Spinal cord (tissue), 10 donors: ENCODE results near the gene CXorf38. TPM values are rescaled to one million over a fixed set of nuclear protein-coding genes. Genes with fewer than 3 reads are reported as not detected.
A peak's percentile ranks its signal among the peaks of the same experiment; 100 is the strongest.

Experiments used
- DNase-seq, 6 donors: peaks; one replicate each; pipeline versions ENCODE4 v3.0.0 to v3.0.0-alpha.2; 2013 to 2015; ENCODE audit warnings: low spot score in 6 of 6, low read depth in 4 of 6
- H3K27ac ChIP-seq: one replicate; pipeline ENCODE4 v1.5.1; 2013; ENCODE audit warnings: low read depth, low read length, control low read depth
- H3K27me3 ChIP-seq: one replicate; pipeline ENCODE4 v1.6.1; 2013; ENCODE audit warnings: low read length; ENCODE audit not compliant: control insufficient read depth, insufficient read depth
- H3K36me3 ChIP-seq: one replicate; pipeline ENCODE4 v1.6.1; 2013; ENCODE audit warnings: low read length; ENCODE audit not compliant: control insufficient read depth, insufficient read depth
- H3K4me1 ChIP-seq: one replicate; pipeline ENCODE4 v1.6.1; 2013; ENCODE audit warnings: low read length; ENCODE audit not compliant: control insufficient read depth, insufficient read depth
- H3K4me3 ChIP-seq: one replicate; pipeline ENCODE4 v1.5.1; 2013; ENCODE audit warnings: low read depth, low read length, control low read depth
- H3K9me3 ChIP-seq: one replicate; pipeline ENCODE4 v1.6.1; 2013; ENCODE audit warnings: low read length; ENCODE audit not compliant: control insufficient read depth, insufficient read depth
- WGBS: methylation state at CpG from one replicate; pipeline ENCODE4 v1.1.5; 2013; ENCODE audit warnings: missing lambda C conversion rate; ENCODE audit not compliant: insufficient coverage; 5-methylcytosine and 5-hydroxymethylcytosine counted together
- polyA plus RNA-seq, 2 donors: library from polyadenylated mRNA; unstranded; fragments of 120-200 nt; gene quantifications; one replicate each; pipeline ENCODE4 v1.2.1, GENCODE V29; 2013; ENCODE audit not compliant: insufficient read length in 2 of 2
- total RNA-seq, 2 donors: library from RNA; depleted of rRNA in 1 of 2; stranded (reverse); fragments of 120-200 nt in 1 of 2; fragments of >200 nt in 1 of 2; gene quantifications; one replicate each; pipeline versions ENCODE4 v1.2.3 to v1.2.4, GENCODE V29; 2013 to 2014
- donor health status: healthy.

The CXorf38 gene
- total and polyA plus RNA-seq, 4 donors, result 7.2 to 12.0 (median 9.8) TPM

DNA sequence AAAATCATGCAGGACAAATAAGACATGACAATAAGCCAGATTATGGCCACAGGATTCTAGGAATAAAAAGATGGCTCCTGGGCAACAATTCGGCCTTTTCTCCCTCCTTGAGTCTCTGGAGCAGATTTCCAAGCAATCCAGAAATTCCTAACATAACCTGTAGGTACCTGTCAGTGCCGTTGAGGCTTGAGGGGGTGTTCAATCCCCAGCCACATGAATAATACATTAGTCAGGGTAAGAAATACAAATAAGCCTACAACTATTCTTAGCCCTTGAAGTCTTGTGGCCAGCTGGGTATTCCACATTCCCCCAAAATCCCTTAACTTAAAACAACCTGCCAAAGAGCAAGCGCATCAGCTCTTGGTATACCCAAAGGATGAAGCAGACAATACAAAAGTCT is 9.7 kb downstream of the CXorf38 start:
- no CpG with 5 or more reads among the region's 3 CpGs for WGBS
- peaks cover 31% of the 10 kb centered on the region for H3K27me3 ChIP-seq

DNA sequence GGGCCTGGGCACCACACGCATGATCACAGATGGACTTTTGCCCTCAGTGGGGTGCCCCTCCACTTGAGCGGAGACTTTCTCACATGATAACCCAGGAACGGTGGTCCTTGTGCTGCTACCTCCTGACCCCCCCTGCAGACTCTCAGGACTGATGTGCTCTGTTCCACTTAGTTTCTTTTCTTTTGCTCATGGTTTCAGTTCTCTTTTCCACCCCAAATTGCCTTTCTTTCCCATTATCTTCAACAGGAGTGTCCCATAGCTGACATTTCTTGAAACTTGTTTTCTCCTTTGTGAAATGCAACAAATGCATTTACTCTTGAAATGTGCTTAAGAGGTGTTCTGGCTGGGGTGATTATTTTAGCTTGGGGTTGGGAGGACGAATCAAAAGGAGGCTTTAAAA is 15.2 kb downstream of the CXorf38 start:
- H3K27ac ChIP-seq, result no peak overlapping the region
- DNase-seq, result no peak
- H3K4me3 ChIP-seq, result no peak overlapping the region
- H3K27me3 ChIP-seq, result peaks cover 24% of the 10 kb centered on the region
- H3K9me3 ChIP-seq, result no peaks in the 10 kb centered on the region
- whole genome bisulfite sequencing, result 75% methylated on average over 4 of the region's 4 CpGs
- peaks cover 10% of the 10 kb centered on the region for H3K36me3 ChIP-seq
- H3K4me1 ChIP-seq, result no peaks in the 10 kb centered on the region

More for the DNA sequence above, 9.7 kb downstream of the CXorf38 start:
- no peaks in the 10 kb centered on the region for H3K4me1 ChIP-seq
- DNase-seq, result no peak
- H3K36me3 ChIP-seq, result peaks cover 8% of the 10 kb centered on the region
- H3K27ac ChIP-seq, result no peak overlapping the region
- H3K4me3 ChIP-seq, result no peak overlapping the region
- no peaks in the 10 kb centered on the region for H3K9me3 ChIP-seq

DNA sequence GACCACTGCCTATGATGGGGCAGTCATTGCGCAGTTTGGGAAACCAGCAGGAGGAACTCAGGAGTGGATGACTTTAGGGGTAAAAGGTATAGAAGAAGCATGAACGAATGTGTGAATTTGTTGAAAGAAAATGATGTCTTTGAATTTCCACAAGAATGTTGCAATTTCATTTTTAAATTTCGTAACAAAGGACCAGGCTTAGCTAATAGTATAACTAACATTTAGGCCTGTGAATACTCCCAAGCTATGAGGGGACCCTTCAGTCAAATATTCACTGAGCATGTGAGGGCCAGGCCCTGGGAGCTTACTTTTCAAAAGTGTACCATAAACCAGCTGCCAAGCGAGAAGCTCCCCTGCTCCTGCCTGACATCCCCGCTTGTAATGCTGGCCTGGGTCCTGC is 18.9 kb downstream of the CXorf38 start:
- H3K27ac ChIP-seq, result no peak overlapping the region
- WGBS, result 90% methylated on average over 5 of the region's 5 CpGs
- H3K4me3 ChIP-seq, result no peak overlapping the region
- no peak for DNase-seq
- no peaks in the 10 kb centered on the region for H3K4me1 ChIP-seq
- no peaks in the 10 kb centered on the region for H3K9me3 ChIP-seq
- peaks cover 21% of the 10 kb centered on the region for H3K27me3 ChIP-seq
- peaks cover 10% of the 10 kb centered on the region for H3K36me3 ChIP-seq

GRCh38 chrX:40625294-40625693 is 22.1 kb downstream of the CXorf38 start:
- no peak overlapping the region for H3K27ac ChIP-seq
- no peaks in the 10 kb centered on the region for H3K4me1 ChIP-seq
- H3K4me3 ChIP-seq, result no peak overlapping the region
- peaks cover 3% of the 10 kb centered on the region for H3K9me3 ChIP-seq
- DNase-seq, result peak in 1 of 6 donors; percentile 33
- H3K36me3 ChIP-seq, result peaks cover 11% of the 10 kb centered on the region
- 79% methylated on average over 3 of the region's 4 CpGs for WGBS
- peaks cover 15% of the 10 kb centered on the region for H3K27me3 ChIP-seq

- Histone ChIP-seq H3K36me3 (peaks cover 6% of the 10 kb centered on the region), H3K4me3 (no peak overlapping the region), H3K27me3 (peaks cover 10% of the 10 kb centered on the region), H3K27ac (no peak overlapping the region), H3K9me3 (peaks cover 3% of the 10 kb centered on the region), H3K4me1 (no peaks in the 10 kb centered on the region)
- 84% methylated on average over 31 of the region's 32 CpGs for WGBS
- no peak for DNase-seq
Observed at GRCh38 chrX:40623665-40624064, 23.7 kb downstream of the CXorf38 start.

DNA sequence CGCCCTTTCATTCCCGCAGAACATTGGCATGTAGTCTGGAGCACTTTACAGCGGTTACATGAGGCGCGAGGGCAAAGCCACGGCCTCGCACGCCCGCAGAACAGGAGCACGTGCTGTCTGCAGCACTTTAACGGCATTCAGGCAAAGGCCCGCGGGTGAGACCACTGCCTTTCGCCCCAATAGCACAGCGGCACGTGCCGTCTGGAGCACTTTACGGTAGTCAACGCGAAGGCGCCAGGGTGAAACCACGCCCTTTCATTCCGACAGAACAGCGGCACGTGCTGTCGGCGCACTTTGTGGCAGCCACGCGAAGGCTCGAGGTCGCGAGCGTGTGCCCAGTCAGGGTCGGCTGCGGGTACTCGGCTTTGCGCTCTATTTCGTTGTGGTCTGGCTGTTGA is 24.2 kb downstream of the CXorf38 start, which contains the start of gene MPC1L:
TSS of gene MPC1L (plus strand) at position 290 of the 398 bp plus-strand sequence. CDS start 138 bp downstream, outside the sequence.
- DNase-seq, result no peak
- H3K4me3 ChIP-seq, result no peak within 1 kb of the TSS
- peaks cover 4% of the 10 kb centered on the region for H3K36me3 ChIP-seq
- peaks cover 8% of the 10 kb centered on the region for H3K27me3 ChIP-seq
- no peaks in the 10 kb centered on the region for H3K4me1 ChIP-seq
- no peak within 1 kb of the TSS for H3K27ac ChIP-seq
- peaks cover 3% of the 10 kb centered on the region for H3K9me3 ChIP-seq
- 82% methylated on average over 38 of the region's 38 CpGs for WGBS

- Histone ChIP-seq H3K36me3 (peaks cover 4% of the 10 kb centered on the region), H3K4me1 (no peaks in the 10 kb centered on the region), H3K4me3 (no peak overlapping the region), H3K27me3 (peaks cover 9% of the 10 kb centered on the region), H3K27ac (no peak overlapping the region), H3K9me3 (peaks cover 3% of the 10 kb centered on the region)
- WGBS, result 80% methylated on average over 18 of the region's 18 CpGs
- no peak for DNase-seq
Observed at GRCh38 chrX:40622479-40623138, 24.8 kb downstream of the CXorf38 start.

GRCh38 chrX:40617566-40617965 is 29.8 kb downstream of the CXorf38 start:
- H3K4me1 ChIP-seq, result no peaks in the 10 kb centered on the region
- no peak for DNase-seq
- peaks cover 5% of the 10 kb centered on the region for H3K27me3 ChIP-seq
- H3K9me3 ChIP-seq, result no peaks in the 10 kb centered on the region
- H3K4me3 ChIP-seq, result no peak overlapping the region
- H3K36me3 ChIP-seq, result no peaks in the 10 kb centered on the region
- WGBS, result 71% methylated on average over 4 of the region's 7 CpGs
- H3K27ac ChIP-seq, result no peak overlapping the region

DNA sequence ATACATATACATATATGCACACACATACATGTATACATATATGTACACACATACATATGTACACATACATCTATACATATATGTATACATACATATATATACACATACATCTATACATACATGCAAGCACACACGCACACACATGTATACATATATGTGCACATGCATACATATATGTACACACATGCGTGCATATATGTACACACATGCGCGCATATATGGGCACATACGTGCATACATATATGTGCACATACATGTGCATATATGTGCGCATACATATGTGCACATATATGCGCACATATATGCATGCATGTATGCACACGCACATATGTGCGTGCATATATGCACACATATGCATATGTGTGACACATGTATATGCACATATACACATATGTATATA is 31.4 kb downstream of the CXorf38 start:
- Histone ChIP-seq H3K4me1 (no peaks in the 10 kb centered on the region), H3K27ac (no peak overlapping the region), H3K4me3 (no peak overlapping the region), H3K27me3 (peaks cover 5% of the 10 kb centered on the region), H3K36me3 (no peaks in the 10 kb centered on the region), H3K9me3 (no peaks in the 10 kb centered on the region)
- 78% methylated on average over 4 of the region's 9 CpGs for WGBS
- DNase-seq, result no peak

DNA sequence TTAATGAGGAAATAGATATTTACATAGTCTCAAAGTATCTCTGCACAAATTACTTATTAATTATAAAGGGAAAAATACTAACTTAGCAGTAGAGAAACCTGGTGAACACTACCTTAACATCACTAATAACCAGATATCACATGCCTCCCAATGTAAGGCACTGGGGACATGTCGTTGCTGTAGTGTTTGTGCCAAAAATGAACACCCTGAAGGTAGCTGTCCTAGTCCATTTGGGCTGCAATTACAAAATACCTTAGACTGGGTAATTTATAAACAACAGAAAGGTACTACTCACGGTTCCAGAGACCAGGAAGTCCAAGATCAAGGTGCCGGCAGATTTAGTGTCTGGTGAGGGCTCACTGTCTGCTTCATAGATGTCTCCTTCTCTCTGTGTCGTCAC is 34.9 kb downstream of the CXorf38 start:
- Histone ChIP-seq H3K9me3 (no peaks in the 10 kb centered on the region), H3K27ac (no peak overlapping the region), H3K4me3 (no peak overlapping the region), H3K4me1 (no peaks in the 10 kb centered on the region), H3K27me3 (peaks cover 2% of the 10 kb centered on the region), H3K36me3 (no peaks in the 10 kb centered on the region)
- 63% methylated on average over 4 of the region's 4 CpGs for WGBS
- no peak for DNase-seq
